LoVo (cell line): ENCODE measurements around the gene CHCHD1.
A peak's percentile ranks its signal among the peaks of the same experiment; 100 is the strongest.
"Not testable (repeated sequence)": the region's sequence is repeated elsewhere in the genome, so short reads cannot be mapped to it uniquely, and the experiment has no call there.

Experiments used
- DNase-seq: peaks from one replicate; pipeline ENCODE4 v3.0.0-alpha.2; 2016; ENCODE audit warnings: low spot score

The CHCHD1 gene

DNA sequence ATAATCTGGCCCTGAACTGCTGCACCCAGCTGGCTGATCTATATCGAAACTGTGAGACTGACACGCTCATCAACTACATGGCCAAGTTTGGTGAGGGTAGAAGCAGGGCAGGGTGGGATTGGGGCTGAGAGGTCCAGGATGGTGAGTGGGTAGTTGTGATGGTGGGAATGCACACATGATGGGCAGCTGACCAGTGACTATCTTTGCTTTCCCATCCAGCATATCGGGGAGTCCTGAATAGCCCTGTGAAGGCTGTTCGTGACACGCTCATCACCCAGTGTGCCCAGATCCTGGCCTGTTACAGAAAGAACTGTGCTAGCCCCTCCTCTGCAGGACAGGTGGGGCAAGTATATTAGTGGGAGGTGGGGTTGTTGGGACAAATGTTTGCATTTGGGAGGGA, 12.5 kb upstream of the CHCHD1 start:
- no peak for DNase-seq

DNA sequence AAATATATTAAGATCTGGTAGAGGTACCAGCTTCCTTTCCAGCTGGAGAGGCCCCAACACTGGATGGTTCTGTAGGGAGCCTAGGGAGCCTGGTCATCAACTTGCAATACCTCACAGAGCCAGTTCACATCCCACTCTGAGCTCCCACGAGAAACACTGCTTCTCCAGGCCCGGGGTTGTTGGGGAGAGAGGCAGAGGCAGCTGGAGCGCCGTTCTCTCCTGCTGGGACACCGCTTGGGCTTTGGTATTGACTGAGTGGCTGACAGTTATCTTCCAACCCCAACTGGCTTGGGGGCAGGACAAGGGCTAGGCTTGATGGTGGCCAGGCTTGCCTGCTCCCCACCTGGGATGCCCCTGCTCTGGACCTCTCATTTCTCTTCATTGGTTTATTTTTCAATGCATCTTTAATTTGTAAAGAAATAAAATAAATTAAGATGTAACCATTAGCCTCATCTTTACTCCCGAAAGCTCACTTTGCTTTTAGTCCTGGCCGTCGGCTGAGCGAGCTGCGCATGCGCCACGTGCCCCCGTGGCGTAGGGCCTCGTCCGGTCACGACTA, 10.0 kb upstream of the CHCHD1 start:
- peak; percentile 75 for DNase-seq

DNA sequence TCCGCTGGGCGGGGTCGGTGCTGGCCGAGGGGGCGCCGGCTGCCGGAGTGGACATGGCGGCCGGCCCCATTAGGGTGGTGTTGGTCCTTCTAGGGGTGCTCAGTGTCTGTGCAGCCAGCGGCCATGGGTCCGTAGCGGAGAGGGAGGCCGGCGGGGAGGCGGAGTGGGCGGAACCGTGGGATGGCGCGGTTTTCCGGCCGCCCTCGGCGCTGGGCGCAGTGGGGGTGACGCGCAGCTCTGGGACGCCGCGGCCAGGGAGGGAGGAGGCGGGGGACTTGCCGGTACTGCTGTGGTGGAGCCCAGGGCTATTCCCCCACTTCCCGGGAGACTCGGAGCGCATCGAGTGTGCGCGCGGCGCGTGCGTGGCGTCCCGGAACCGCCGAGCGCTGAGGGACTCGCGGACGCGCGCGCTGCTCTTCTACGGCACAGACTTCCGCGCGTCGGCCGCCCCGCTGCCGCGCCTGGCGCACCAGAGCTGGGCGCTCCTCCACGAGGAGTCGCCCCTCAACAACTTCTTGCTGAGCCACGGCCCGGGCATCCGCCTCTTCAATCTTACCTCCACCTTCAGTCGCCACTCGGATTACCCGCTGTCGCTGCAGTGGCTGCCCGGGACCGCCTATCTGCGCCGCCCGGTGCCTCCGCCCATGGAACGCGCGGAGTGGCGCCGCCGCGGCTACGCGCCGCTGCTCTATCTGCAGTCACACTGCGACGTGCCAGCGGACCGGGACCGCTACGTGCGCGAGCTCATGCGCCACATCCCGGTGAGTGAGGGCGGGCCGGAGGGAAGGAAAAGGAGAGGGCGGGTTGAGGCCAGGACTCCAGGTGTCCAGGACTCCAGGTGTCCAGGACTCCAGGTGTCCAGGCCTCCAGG, 9.3 kb upstream of the CHCHD1 start:
- peak; percentile 72 for DNase-seq

DNA sequence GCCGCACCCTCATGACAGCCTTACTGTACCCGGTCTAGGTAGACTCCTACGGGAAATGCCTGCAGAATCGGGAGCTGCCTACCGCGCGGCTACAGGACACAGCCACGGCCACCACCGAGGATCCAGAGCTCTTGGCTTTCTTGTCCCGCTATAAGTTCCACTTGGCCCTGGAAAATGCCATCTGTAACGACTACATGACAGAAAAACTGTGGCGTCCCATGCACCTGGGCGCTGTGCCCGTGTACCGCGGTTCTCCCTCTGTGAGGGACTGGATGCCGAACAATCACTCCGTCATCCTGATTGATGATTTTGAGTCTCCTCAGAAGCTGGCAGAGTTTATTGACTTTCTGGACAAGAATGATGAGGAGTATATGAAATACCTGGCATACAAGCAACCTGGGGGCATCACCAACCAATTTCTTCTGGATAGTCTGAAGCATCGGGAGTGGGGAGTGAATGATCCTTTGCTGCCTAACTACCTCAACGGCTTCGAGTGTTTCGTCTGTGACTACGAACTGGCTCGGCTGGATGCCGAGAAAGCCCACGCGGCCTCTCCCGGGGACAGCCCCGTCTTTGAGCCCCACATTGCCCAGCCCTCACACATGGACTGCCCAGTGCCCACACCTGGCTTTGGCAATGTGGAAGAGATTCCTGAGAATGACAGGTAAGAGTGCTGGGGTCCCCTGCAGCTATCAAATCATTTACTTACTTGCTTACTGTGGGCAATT, 8.5 kb upstream of the CHCHD1 start:
- DNase-seq: no peak

DNA sequence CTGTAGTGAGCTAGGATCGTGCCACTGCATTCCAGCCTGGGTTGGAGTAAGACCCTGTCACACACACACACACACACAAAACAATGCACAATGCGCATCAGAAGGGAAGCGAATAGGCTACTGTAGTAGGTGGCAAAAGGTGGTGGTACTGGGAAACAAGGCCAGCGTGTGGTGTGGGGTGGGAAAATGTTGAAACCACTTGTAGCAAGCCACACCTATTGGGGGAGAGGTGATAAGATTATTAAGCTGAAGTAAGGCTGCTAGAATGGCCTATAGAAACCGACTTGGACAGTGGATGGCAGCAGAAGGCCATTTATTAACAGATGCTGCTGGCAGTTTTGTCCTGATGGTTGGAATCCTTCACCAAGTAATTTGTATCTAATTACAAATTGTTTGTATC, 7.2 kb upstream of the CHCHD1 start:
- DNase-seq: no peak

DNA sequence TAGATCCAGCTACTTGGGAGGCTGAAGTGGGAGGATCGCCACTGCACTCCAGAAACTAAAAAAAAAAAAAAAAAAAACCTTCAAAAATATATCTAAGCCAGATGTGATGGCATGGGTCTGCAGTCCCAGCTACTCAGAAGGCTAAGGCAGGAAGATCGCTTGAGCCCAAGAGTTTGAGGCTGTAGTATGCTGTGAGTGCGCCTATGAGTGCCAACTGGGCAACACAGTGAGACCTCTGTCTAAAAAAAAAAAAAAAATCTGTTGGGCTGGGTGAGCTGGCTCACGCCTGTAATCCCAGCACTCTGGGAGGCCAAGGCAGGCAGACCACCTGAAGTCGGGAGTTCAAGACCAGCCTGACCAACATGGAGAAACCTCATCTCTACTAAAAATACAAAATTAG, 2.8 kb upstream of the CHCHD1 start:
- no peak for DNase-seq

DNA sequence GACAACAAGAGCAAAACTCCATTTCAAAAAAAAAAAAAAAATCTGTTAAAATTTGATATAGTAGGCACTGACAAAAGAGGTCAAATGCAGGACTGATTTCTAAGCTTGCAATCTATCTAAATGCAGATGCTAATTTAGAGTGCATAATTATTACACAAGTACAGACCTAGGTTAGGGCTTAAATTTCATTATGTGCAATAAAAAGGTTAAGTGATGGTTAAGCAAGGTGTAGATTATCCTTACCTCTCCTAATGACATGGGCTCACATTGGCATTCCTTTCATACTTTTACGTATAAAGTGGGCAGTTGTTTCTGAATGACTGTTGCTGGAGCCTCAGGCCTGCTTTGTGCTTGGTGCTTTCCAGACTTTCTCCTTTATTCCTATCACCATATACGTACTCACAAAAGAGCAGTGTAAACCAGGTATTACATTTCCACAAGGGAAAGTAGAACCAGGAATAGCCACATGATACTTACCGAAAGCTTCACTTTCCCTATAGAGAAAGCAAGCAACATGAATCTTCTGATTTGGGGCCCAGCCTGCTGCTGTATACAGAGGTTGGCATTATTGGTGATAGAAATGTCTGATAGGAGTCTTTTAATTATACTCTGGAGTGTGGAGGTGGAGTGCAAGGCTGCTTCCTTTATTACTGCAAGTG, 2.2 kb upstream of the CHCHD1 start:
- DNase-seq: no peak

DNA sequence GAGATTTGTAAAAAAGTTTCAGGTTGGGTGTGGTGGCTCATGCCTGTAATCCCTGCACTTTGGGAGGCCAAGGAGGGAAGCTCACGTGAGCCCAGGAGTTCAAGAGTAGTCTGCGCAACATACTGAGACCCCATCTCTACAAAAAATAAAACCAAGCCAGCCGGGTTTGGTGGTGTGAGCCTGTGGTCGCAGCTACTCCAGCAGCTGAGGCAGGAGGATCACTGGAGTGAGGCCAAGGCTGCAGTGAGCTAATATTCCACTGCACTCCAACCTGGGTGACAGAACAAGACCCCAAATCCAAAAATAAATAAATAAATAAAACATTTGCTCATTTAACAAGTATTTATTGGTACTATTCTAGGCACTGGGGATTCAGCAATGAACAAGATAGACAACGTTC, 1.5 kb upstream of the CHCHD1 start:
- no peak for DNase-seq

DNA sequence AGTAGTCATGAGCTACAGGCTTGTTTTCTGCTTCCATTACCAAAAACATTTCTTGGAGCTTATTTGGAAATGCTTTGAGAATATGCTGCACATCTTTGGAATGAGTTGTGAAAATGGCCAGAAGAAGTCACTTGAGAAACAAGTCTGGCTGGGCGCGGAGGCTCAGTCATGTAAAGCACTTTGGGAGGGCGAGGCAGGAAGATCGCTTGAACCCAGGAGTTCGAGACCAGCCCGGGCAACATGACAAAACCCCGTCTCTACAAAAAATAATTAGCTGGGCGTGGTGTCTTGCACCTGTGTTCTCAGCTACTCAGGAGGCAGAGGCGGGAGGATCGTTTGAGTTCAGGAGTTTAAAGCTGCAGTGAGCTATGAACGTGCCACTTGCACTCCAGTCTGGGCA, 882 bp upstream of the CHCHD1 start:
- no peak for DNase-seq

DNA sequence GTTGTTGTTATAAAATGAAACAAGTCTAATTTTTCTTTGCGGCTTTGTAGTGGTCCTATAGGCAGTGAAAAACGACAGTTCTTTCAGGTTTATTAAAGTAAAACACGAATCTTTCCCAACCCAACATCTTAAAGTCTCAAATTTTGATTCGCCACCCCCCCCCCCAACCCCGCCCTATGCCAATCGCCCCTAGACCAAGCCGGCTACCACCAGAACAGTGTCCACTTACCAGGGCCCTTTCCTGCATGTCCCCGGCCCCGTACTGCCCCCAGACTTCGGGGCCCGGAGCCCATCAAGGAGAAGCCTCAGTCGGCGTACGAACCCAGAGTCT, 335 bp upstream of the CHCHD1 start:
- no peak for DNase-seq

DNA sequence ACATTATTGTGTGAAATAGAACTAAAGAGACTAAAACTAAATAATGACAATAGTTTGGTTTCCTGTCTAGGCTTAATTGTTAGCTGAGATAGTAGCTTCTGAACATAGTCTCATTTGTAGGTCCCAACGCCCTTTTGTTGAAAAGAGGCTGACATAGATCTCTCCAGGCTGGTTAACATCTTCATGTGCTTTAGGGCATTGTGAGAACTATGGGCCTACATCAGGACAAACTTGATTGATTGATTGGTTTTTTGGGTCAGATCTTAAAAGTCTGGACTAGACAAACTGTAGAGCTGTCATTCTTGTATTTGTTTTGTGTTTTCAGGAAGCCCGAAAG, 869 bp downstream of the CHCHD1 start:
- no peak for DNase-seq

DNA sequence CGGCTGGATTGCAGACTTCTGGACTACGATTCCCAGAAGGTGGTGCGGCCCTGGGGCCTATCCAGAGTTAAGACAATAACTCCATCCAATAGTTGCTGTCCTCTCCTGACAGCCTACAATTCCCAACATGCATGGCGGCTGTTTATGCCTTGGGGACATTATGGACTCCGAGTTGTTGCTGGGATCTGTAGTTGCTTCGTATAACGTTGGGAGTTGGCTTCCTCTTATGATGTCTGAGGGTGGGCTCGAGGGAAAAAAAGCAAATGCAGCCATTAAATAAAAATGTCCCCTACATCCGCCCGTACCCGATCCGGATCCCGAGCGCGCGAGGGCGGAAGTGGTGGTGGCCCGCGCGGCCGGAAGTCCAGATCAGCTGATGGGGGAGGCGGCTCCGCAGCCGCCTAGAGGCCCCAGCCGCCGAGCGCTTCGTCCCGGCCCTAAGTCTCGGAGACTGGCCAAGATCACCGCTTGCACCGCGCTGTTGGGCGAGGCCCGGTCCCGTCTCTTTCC, 3.4 kb downstream of the CHCHD1 start, which contains the start of gene ZSWIM8:
ZSWIM8 (plus strand) TSS at position 396 of the 510 bp plus-strand sequence. CDS start 273 bp downstream, outside the sequence.
- DNase-seq: peak; percentile 89

DNA sequence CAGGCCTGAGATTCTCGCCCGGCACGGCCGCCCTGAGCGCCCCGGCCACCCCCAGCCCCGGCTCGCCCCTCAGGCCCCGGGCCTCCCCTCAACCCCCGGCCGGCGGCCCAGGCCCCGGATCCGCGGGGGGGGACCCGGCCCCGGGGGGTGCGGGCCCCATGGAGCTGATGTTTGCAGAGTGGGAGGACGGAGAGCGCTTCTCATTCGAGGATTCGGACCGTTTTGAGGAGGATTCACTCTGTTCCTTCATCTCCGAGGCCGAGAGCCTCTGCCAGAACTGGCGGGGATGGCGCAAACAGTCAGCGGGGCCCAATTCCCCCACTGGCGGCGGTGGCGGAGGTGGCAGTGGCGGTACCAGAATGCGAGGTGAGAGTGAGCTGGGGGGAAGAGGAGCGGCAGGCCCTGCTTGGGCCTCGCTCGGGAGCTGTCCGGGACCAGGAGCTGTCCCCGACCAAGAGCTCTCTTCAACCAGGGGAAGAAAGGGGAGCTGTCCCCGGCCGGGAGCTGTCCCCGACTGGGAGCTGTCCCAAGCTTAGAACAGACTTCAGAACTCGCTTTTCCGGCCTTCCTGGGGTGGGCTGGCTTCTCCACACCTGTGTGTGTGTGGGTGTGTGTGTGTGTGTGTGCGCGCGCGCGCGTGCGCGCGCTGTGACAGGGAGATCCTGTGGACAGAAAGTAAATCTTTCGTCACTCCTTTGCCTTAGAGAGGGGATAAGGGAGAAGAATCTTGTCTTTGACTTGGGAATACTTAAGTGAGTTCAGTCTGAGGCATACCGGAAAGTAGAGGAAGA, 4.1 kb downstream of the CHCHD1 start:
- no peak for DNase-seq

DNA sequence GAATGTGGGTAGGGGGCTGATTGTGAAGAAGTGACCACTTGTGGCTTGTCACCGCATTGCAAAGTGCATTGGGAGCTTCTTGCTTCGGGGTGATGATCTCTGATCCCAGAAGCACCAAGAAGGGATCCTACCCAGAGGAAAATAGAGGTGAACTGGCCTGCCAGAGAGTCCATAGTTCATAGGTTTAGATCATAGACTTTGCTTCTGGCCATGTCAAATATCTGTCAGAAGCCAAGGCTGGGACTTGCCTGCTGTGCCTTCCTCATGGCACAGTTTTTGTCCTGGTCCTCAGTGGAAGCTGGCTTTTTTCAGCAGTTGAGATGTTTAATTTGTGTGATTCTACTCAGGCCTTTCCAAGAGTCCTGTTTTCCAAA, 4.7 kb downstream of the CHCHD1 start:
- DNase-seq: no peak

DNA sequence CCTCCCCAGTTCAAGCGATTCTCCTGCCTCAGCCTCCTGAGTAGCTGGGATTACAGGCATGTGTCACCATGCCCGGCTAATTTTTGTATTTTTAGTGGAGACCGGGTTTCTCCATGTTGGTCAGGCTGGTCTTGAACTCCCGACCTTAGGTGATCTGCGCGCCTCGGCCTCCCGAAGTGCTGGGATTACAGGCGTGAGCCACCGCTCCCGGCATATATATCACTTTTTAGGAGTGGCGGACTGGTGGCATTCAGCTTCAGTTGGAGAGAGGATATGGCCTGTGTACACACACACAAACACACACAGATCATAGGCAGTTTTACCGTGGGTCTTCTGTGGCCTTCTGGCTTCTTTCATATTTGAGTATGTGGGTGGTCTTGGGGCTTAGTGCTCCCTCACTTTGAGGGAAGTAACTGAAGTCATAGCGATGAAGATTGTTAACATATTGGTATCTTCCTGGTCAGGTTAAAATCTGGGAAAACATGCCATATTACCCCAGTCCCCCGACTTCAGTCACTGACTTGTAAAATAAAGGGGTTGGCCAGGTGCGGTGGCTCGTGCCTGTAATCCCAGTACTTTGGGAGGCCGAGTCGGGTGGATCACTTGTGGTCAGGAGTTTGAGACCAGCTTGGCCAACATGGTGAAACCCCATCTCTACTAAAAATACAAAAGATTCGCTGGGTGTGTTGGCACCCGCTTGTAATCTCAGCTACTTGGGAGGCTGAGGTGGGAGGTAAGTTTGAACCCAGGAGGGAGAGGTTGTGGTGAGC, 5.4 kb downstream of the CHCHD1 start:
- not testable (repeated sequence) for DNase-seq

DNA sequence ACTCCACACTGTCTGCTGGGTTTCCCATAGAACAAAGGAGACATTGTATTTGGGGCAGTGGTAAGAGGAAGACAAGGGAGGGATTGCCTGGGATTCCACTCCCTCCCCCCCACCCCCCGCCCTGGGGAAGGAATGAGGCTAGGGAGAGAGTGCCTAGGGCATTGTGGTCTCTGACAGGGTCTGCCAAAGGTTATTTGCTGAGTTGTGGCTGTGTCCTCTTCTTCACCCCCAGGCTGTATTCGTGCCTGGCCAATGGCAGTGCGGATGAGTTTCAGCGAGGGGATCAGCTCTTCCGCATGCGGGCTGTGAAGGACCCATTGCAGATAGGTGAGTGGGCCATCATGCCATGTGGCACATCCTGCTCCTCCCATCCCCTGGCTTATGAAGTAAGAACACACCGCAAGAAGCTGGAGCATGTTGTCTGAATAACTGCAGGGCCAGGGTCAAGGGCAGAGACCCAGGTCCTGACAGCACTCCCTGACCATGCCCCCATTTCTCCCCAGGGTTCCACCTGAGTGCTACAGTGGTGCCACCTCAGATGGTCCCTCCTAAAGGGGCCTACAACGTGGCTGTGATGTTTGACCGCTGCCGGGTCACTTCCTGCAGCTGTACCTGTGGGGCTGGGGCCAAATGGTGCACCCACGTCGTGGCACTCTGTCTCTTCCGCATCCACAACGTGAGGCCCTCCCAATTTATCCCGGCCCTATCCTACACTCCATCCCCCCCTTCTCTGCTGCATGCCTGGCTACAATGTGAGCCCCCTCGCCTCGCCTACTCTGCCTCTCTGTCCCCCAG, 7.2 kb downstream of the CHCHD1 start:
- DNase-seq: no peak

DNA sequence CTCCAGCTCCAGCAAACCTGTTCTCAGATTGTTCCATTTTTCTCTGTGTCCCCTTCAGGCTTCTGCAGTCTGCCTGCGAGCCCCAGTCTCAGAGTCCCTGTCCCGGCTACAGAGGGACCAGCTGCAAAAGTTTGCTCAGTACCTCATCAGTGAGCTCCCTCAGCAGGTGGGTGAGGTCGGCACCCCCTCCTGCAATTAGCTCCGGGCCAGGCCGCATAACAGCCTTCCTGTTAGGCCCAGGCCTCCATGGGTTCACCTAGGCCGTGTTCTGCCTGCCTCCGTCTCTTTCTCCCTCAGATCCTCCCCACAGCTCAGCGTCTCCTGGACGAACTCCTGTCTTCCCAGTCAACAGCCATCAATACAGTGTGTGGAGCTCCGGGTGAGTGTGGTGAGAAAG, 7.8 kb downstream of the CHCHD1 start:
- no peak for DNase-seq

DNA sequence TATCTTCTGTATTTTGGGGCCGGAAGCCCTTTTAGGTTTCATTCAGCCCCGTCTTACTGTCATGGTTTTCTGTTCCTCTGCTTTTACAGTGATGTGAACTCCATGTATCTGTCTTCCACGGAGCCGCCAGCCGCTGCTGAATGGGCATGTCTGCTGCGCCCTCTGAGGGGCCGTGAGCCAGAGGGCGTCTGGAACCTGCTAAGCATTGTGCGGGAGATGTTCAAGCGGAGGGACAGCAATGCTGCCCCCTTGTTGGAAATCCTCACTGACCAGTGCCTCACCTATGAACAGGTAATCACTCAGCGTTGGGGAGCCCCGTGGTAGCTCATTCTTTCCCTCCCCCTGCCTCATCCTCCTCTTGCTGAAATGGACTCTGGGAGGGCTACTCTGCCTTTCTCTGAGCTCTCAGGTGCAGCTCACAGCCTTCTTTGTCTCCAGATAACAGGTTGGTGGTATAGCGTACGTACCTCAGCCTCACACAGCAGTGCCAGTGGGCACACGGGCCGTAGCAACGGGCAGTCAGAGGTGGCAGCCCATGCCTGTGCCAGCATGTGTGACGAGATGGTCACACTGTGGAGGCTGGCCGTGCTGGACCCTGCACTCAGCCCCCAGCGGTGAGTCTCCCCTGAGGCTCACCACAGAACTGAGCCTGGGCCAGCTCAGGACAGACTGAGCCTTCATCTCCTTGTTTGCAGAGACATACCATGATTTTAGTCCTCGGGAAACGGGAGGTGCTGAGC, 9.2 kb downstream of the CHCHD1 start:
- DNase-seq: no peak

DNA sequence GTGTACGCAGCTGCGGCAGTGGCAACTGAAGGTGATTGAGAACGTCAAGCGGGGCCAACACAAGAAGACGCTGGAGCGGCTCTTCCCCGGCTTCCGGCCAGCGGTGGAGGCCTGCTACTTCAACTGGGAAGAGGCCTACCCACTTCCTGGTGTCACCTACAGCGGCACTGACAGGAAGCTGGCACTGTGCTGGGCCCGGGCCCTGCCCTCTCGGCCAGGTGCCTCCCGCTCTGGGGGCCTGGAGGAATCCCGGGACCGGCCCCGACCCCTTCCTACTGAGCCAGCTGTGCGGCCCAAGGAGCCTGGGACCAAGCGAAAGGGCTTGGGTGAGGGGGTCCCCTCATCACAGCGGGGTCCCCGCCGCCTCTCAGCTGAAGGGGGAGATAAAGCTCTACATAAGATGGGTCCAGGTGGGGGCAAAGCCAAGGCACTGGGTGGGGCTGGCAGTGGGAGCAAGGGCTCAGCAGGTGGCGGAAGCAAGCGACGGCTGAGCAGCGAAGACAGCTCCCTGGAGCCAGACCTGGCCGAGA, 10.1 kb downstream of the CHCHD1 start:
- DNase-seq: no peak
